HG02610 (cell line): ENCODE results near the gene DNAAF3.
A peak's percentile ranks its signal among the peaks of the same experiment; 100 is the strongest.

Experiments
- ATAC-seq: cut with Tn5 transposase; IDR thresholded peaks from one replicate; pipeline ENCODE4 v1.9.1; 2021; ENCODE audit warnings: mild to moderate bottlenecking, moderate library complexity; ENCODE audit not compliant: unreplicated experiment

DNAAF3 gene

GRCh38 chr19:55116859-55117662 lies 49.4 kb downstream of the DNAAF3 start, which contains the start of gene PPP1R12C:
TSS of gene PPP1R12C (minus strand) at chr19:55117637. CDS start at chr19:55117543, 94 bp downstream.
- ATAC-seq, result peak; percentile 2

- no peak for ATAC-seq
Measured at GRCh38 chr19:55116232-55116858, 50.1 kb downstream of the DNAAF3 start.

DNA sequence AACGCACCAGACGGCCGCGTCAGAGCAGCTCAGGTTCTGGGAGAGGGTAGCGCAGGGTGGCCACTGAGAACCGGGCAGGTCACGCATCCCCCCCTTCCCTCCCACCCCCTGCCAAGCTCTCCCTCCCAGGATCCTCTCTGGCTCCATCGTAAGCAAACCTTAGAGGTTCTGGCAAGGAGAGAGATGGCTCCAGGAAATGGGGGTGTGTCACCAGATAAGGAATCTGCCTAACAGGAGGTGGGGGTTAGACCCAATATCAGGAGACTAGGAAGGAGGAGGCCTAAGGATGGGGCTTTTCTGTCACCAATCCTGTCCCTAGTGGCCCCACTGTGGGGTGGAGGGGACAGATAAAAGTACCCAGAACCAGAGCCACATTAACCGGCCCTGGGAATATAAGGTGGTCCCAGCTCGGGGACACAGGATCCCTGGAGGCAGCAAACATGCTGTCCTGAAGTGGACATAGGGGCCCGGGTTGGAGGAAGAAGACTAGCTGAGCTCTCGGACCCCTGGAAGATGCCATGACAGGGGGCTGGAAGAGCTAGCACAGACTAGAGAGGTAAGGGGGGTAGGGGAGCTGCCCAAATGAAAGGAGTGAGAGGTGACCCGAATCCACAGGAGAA lies 50.9 kb downstream of the DNAAF3 start:
- ATAC-seq, result no peak

- no peak for ATAC-seq
Measured at GRCh38 chr19:55114566-55115145, 51.8 kb downstream of the DNAAF3 start.

DNA sequence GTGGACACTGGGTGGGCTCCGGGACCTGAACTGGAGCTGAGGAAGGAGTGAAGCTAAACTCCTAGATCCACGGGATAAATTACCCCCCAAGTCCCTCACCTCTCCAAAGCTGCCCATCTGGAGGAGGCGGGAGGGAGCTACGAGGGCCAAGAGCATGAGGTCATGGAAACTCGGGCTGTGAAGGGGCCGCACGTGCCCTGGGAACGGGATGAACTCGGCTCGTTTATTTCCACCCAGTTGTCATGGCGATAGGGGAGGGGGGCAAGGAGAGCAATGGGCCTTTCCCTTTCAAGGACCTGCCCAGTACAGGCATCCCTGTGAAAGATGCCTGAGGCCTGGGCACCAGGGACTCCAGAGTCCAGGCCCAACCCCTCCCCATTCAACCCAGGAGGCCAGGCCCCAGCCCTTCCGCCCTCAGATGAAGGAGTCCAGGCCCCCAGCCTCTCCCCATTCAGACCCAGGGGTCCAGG lies 52.8 kb downstream of the DNAAF3 start:
- ATAC-seq, result no peak

GRCh38 chr19:55112777-55113569 lies 53.4 kb downstream of the DNAAF3 start:
- no peak for ATAC-seq

- no peak for ATAC-seq
Measured at GRCh38 chr19:55112246-55112776, 54.1 kb downstream of the DNAAF3 start.

- ATAC-seq, result no peak
Measured at GRCh38 chr19:55111238-55111831, 55.1 kb downstream of the DNAAF3 start.

DNA sequence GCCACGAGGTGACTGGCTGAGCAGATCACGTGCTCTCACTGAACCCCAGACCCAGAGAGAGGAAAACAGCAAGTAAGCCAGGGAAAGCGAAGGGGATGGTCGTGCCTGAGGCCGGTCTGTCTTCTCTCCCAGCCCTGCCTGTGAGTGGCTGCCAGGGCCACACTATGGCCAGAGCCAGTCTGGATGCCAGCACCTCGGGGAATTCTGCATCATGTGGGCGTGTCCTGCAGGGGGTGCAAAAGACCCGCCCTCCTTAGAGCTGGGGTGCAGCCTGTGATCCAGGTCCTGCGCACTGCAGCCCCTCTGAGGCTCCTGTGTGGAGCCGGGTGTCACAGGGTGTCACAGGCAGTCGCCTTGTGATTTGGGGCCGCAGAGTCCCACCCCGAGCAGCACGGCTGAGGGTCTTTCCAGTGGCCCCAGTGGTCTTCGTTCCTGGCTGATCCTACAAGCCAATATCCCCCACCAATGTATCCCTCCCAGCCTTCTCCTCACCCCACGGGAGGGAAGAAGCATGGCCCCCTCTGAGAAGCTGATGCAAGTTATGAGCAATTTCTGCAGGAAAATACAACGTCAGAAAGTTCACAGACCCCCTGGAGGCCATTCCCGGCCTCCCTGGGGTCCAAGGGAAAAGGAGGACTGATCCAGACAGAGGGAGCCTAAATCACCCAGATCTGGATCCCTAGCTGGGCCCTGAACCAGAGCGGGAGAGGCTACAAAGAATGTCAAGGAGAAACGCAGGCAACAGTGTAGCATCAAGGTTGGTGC lies 56.7 kb downstream of the DNAAF3 start:
- no peak for ATAC-seq
